ENCODE results near the gene AP4B1. TPM values are rescaled to one million over a fixed set of nuclear protein-coding genes. Genes with fewer than 3 reads are reported as not detected.

Gene AP4B1
- total and polyA plus RNA-seq, 9 of the 15 experiments (the other 6 are each of a cell fraction or from before 2014, with no cell fraction given), result 15.8 to 36.5 (median 24.6) TPM

- 0 out of 2 replicates have a peak, but pooled peaks have one; percentile 50 for TF ChIP-seq E2F1 (CRISPR knock-in tag; IDR thresholded peaks at IDR 0.05)
- TF ChIP-seq FOXK2 (conservative IDR thresholded peaks at IDR 0.05 in 1 of 2, IDR thresholded peaks at IDR 0.05 in 1 of 2; ENCODE audit: low read depth in 2 of 2), result peak; percentile 55 to 65; a peak in 2 of 4 replicates
- 0 out of 2 replicates have a peak, but pooled peaks have one; percentile 58 for TF ChIP-seq ZNF263 (CRISPR knock-in tag; IDR thresholded peaks at IDR 0.05; ENCODE audit: borderline replicate concordance)
- TF ChIP-seq XRCC3 (IDR thresholded peaks at IDR 0.05), result no peak
- 0 out of 4 replicates have a peak, but pooled peaks of 1 of the 2 experiments have one; percentile 17 for TF ChIP-seq FOXA3 (CRISPR knock-in tag; conservative IDR thresholded peaks at IDR 0.05 in 1 of 2, IDR thresholded peaks at IDR 0.05 in 1 of 2)
- TF ChIP-seq POLR2B (IDR thresholded peaks at IDR 0.05; ENCODE audit: low read depth, partially characterized antibody), result no peak
- TF ChIP-seq ZSCAN29 (IDR thresholded peaks at IDR 0.05), result 0 out of 2 replicates have a peak, but pooled peaks have one; percentile 17
- peak; percentile 54 for TF ChIP-seq KDM5B (IDR thresholded peaks at IDR 0.05; ENCODE audit: insufficient replicate concordance, low read depth, low read length)
- peak in 1 of 2 experiments; percentile 9; a peak in 2 of 4 replicates for TF ChIP-seq MAZ (CRISPR knock-in tag; conservative IDR thresholded peaks at IDR 0.05 in 1 of 2, IDR thresholded peaks at IDR 0.05 in 1 of 2)
- TF ChIP-seq ZNF274 (IDR thresholded peaks at IDR 0.05; ENCODE audit: borderline replicate concordance, low read depth, low read length), result no peak
- TF ChIP-seq ZC3H8 (IDR thresholded peaks at IDR 0.05), result no peak
- TF ChIP-seq CBX1 (IDR thresholded peaks at IDR 0.05; ENCODE audit: low read depth), result 0 out of 2 replicates have a peak, but pooled peaks have one; percentile 58
- TF ChIP-seq HMG20A (CRISPR knock-in tag; conservative IDR thresholded peaks at IDR 0.05), result no peak
- TF ChIP-seq ZNF695 (CRISPR knock-in tag; IDR thresholded peaks at IDR 0.05), result 0 out of 2 replicates have a peak, but pooled peaks have one; percentile 76
- TF ChIP-seq PHF8 (IDR thresholded peaks at IDR 0.05; ENCODE audit: borderline replicate concordance, low read length), result peak; percentile 48; the same call in 1 of the 2 replicates
Observed at GRCh38 chr1:113929750-113930498, 25.3 kb upstream of the AP4B1 start (continued).

All from K562 (cell line).